Stimulated activated CD4-positive, alpha-beta T cell treated with anti-CD3 and anti-CD28 coated beads, Interleukin-1b, Interleukin-23, amount 100 ng/mL, for 48 hours (primary cell): ENCODE results near the gene CSNK2A3.
A peak's percentile ranks its signal among the peaks of the same experiment; 100 is the strongest.
"Not testable (repeated sequence)": the region's sequence is repeated elsewhere in the genome, so short reads cannot be mapped to it uniquely, and the experiment has no call there.

Source experiments
- DNase-seq: peaks from one replicate; pipeline ENCODE4 v3.0.0-alpha.2; 2020

Gene CSNK2A3

DNA sequence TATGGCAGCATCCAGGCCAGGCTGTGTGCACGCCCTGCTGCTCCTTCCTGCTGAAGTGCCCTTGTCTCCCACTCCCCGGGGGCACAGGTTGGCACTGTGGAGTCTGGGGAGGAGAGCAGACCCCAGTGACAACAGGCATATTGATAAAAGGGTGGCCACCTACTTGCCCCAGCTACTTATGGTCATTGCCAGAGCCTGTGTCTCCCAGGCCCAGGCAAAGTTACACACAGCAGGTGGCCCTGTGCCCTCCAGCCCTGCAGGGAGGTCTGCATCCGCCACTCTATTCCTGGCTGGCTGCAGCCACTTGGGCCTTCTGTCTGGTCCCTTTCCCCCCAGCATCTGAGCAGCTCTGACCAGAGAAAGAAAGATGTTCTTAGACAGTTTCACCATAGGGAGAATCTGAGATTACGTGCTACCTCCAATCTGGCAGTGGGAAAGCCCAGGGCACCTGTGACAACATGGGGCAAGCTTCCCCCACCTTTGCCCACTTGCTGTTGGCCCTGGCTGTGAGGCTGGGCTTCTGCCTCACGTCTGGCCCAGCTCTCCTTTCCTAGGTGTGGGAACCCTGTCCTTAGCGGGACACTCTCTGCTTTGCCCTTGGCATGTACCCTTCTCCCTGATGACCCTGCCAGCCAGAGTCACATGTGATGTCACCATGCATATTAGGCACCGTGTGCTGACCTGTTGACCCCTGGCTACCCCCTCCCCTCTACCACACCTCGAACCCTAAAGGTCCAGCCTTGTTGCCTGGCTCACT, 25.3 kb upstream of the CSNK2A3 start:
- no peak for DNase-seq

- no peak for DNase-seq
Measured at GRCh38 chr11:11374358-11375148, 21.5 kb upstream of the CSNK2A3 start.

DNA sequence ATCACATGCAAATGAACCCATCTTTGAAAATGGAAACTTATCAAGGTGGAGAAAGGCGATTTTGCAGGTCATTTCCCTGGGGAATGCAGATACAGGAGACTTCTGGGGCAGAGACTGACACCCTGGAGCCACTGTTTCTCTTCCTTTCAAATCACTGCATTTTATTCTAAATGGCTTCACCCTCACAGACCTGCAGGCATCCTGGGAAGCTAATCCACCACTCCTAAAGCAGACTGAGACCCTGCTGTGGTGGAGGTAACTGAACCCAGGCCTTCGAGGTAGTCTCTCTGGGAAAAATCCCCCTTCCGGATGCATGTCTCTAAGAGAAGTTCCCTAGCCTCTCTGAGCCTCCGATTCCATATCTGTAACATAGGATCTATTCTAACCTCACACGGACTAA, 20.9 kb upstream of the CSNK2A3 start:
- DNase-seq: no peak

- DNase-seq: no peak
Measured at GRCh38 chr11:11372461-11372860, 19.4 kb upstream of the CSNK2A3 start.

DNA sequence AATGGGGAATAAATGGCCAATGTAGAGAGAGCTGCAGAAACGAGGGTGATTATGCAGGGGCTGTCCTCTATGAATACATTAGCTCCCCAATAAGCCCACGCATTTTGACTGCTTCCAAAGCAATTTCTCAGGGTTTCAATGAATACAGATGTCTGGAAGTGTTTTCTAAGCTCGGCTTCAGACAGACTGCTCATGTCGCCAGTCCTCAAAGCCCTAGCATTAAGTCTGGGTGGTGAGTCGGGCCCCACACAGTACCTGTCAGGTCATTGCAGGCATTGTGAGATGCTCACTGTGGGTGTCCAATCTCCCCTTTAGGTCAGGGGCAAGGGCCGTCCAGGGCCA, 17.9 kb upstream of the CSNK2A3 start:
- DNase-seq: no peak

DNA sequence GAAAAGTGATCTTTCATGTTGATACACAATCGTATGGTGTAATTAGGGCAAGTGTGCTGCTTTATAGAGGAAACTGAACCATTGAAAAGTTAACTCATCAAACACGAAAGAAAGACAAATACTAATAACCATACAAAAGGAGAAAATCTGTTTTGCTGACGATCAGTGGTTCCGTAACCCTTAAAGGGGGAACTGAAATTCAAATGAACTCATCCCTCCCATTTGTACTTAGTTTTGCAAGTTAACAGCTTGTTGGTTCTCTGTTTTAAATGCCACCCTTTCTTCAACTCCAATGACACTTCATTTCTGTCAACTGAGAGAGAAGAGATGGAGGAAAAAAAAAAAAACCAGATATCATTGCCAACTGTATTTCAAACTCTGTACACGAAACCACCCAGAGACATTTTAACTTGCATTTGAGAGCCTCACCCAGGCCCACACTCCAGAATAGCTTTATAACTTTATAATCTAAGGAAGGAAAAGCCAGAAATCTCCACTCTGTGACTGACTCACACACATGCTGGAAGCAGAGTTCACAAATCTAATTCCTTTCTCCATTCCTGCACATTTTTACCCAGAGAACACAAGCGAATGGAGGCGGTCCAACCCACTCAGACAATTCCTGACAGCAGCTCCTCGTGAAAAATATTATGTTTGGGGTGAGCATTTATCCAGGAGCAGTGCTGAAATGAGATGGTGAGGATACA, 17.4 kb upstream of the CSNK2A3 start:
- DNase-seq: no peak

GRCh38 chr11:11366793-11367192, 13.7 kb upstream of the CSNK2A3 start:
- DNase-seq: no peak

GRCh38 chr11:11363674-11364073, 10.6 kb upstream of the CSNK2A3 start:
- no peak for DNase-seq

- no peak for DNase-seq
Measured at GRCh38 chr11:11359611-11360010, 6.6 kb upstream of the CSNK2A3 start.

- no peak for DNase-seq
Measured at GRCh38 chr11:11356842-11357241, 3.8 kb upstream of the CSNK2A3 start.

GRCh38 chr11:11351851-11352250, 1.2 kb downstream of the CSNK2A3 start:
- not testable (repeated sequence) for DNase-seq

GRCh38 chr11:11351042-11351586, 1.9 kb downstream of the CSNK2A3 start:
- DNase-seq: no peak

DNA sequence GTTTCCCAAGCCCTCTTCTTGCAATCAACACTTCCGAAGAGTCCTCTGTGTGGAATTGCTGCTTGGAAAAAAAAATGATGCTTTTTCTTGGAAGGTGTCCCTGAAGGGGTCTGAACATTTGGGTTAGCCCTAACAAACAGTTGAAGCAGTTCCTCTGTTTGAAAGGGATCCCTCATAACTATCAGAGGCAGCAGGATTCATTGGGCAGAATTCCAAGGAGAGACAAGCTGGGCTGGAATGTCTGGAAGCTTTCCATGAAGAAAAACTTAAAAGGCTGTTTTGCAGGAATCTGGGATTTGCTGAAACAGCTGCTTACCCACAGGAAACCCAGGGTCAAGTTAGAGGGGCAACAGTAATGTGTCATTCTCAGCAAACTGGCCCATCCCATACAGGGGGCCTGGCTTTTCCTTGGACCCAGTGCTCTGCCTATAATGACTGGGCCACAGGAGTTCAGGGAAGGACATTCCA, 3.1 kb downstream of the CSNK2A3 start:
- DNase-seq: no peak

DNA sequence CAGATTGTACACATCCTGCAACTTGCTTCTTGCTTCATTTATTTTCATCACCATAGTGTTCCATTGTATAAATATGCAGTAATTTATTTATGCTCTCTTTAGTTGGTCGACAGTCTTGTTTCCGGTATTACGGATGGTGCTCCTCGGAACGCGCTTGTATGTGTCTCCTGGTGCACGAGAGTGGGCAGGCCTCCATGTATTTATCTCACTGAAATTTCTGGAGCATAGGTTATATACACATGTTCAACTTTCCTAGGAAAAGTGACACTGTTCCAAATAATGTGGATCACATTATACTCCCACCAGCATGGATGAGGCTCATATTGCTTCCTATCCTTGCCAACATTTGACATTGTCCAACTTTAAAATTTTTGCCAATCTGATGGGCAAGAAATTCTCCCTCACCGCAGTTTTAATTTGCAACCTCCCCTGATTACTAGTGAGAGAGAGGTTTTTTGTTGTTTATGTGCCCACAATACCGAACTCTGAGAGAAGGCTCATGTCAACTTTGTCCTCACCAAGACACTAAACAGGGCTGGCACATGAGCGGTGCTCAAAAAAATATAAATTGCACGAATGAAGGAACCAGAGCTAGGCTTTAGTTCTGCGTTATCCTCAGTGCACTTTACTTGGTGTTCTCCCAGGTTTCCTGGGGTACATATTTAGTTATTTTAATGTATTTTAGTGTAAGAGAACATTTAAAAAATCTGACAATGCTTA, 3.8 kb downstream of the CSNK2A3 start:
- DNase-seq: no peak

DNA sequence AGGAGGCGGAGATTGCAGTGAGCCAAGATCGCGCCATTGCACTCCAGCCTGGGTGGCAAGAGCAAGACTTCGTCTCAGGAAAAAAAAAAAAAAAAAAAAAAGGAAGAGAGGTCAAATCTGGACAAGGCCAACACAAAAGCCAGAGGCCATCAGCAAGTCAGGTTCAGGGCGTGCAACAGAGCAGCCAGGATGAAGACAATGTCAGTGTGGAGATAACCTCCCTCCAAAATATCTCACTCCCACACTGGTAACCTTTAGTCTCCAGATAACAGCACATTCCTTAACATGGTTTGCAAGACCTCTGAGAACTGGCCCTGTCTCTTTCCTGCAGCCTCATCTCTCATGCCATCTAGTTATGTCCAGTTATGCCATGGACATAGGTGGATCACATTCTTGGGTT, 4.7 kb downstream of the CSNK2A3 start:
- no peak for DNase-seq

DNA sequence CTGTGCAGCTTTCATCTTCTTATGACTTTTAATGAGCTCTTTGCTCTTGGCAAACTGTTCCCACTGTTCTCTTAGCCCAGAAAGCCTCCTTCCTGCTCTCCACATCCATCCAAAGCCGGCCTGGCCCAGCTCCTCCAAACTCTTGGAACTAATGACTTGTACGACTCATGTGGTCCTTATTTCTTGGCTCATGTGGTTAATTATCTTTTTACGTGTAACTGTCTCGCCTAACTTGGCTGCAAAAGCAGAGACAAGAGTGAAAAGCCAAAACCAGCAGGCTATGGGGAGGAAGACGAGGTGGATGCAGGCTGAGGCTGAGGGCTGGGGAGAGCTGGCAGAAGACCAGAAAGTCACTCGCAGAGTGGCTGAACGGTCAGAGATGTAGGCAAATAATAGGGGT, 5.5 kb downstream of the CSNK2A3 start:
- DNase-seq: no peak

DNA sequence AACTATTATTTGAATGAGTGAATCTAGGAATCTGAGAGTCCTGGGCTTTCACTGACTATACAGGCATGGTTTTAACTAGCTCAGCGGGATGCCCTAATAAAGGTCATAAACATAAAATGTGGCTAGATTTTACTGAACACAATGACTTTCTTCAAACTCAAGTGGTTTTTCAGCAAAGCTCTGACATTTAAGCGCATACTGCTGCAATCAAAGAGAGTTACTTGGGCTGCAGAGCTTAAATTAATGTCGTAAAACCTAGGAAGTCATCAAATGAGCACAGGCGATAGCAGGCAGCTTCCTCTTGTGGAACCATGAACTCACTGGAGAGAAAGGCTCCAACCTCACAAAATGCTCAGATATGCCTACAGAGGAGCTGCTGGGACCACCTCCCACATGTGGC, 6.7 kb downstream of the CSNK2A3 start:
- no peak for DNase-seq

- DNase-seq: no peak
Measured at GRCh38 chr11:11345099-11345498, 8.0 kb downstream of the CSNK2A3 start.

DNA sequence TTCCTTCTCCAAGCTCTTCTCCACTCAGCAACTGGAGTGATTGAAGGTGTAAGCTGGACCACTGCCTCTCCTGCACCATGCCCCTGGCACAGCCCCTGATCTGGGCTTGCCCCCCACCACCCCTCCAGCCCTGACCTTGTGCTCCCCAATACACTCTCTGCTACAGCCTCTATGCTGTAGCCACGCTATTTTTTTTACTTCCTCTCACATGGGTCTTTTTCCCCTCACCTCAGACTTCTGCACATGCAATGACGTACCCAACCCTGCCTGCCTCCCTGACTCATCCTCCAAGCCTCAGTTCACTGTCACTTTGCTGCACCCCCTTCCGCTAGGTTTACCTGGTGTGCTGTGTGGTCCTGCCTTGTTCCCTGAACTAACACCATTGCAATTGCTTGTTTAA, 9.0 kb downstream of the CSNK2A3 start:
- peak; percentile 2 for DNase-seq

- DNase-seq: no peak
Measured at GRCh38 chr11:11338304-11338703, 14.7 kb downstream of the CSNK2A3 start.

- DNase-seq: no peak
Measured at GRCh38 chr11:11336664-11337063, 16.4 kb downstream of the CSNK2A3 start.

GRCh38 chr11:11335043-11335442, 18.0 kb downstream of the CSNK2A3 start:
- DNase-seq: no peak

- no peak for DNase-seq
Measured at GRCh38 chr11:11334607-11335006, 18.4 kb downstream of the CSNK2A3 start.
